HEK293T (cell line): ENCODE measurements around the gene C8A.

Experiments
- CTCF ChIA-PET: fragments of 350-600 bp; formaldehyde crosslinking; extraction: SDS; loops from one replicate; lab custom pipeline; 2021; ENCODE audit warnings: antibody characterized with exemption, inconsistent platforms; lab: Yijun Ruan, JAX
- POLR2A ChIA-PET: fragments of 350-600 bp; formaldehyde crosslinking; extraction: SDS; loops from one replicate; lab custom pipeline; 2020; ENCODE audit warnings: antibody characterized with exemption, inconsistent platforms; lab: Yijun Ruan, JAX
- DNase-seq: peaks from one replicate; pipeline ENCODE4 v3.0.0; 2012; ENCODE audit warnings: mixed read lengths; ENCODE audit errors: extremely low spot score
- ARNT ChIP-seq: fragments of 450-650 bp; IDR thresholded peaks from 2 replicates; pipeline ENCODE4 v1.6.1; 2017; ENCODE audit warnings: mild to moderate bottlenecking
- BHLHE40 ChIP-seq: fragments of 450-650 bp; IDR thresholded peaks from 2 replicates; pipeline ENCODE4 v1.6.1; 2016; ENCODE audit warnings: mild to moderate bottlenecking, moderate library complexity, borderline replicate concordance
- CTBP1 ChIP-seq: fragments of 450-650 bp; IDR thresholded peaks from 2 replicates; pipeline ENCODE4 v1.6.1; 2016; ENCODE audit warnings: borderline replicate concordance
- ELF4 ChIP-seq: fragments of 450-650 bp; IDR thresholded peaks from 2 replicates; pipeline ENCODE4 v1.6.1; 2017; ENCODE audit warnings: antibody characterized with exemption
- FOXA1 ChIP-seq: fragments of 450-650 bp; IDR thresholded peaks from 2 replicates; pipeline ENCODE4 v1.6.1; 2016; ENCODE audit warnings: mild to moderate bottlenecking
- FOXK2 ChIP-seq: fragments of 450-650 bp; IDR thresholded peaks from 2 replicates; pipeline ENCODE4 v1.6.1; 2016; ENCODE audit warnings: mild to moderate bottlenecking
- FOXM1 ChIP-seq: fragments of 450-650 bp; IDR thresholded peaks from 2 replicates; pipeline ENCODE4 v1.6.1; 2017; ENCODE audit warnings: mild to moderate bottlenecking, borderline replicate concordance
- HDGF ChIP-seq: fragments of 450-650 bp; IDR thresholded peaks from 2 replicates; pipeline ENCODE4 v1.6.1; 2017; ENCODE audit warnings: antibody characterized with exemption, borderline replicate concordance
- L3MBTL2 ChIP-seq: fragments of 450-650 bp; conservative IDR thresholded peaks from 2 replicates; pipeline ENCODE4 v1.6.1; 2016; ENCODE audit warnings: mild to moderate bottlenecking
- LEF1 ChIP-seq: fragments of 450-650 bp; IDR thresholded peaks from 2 replicates; pipeline ENCODE4 v1.6.1; 2017; ENCODE audit warnings: mild to moderate bottlenecking, borderline replicate concordance
- NFRKB ChIP-seq: fragments of 450-650 bp; IDR thresholded peaks from 2 replicates; pipeline ENCODE4 v1.6.1; 2016; ENCODE audit warnings: mild to moderate bottlenecking, moderate library complexity
- SP1 ChIP-seq: fragments of 450-650 bp; IDR thresholded peaks from 2 replicates; pipeline ENCODE4 v1.6.1; 2017
- SUZ12 ChIP-seq: fragments of 450-650 bp; IDR thresholded peaks from 2 replicates; pipeline ENCODE4 v1.6.1; 2016; ENCODE audit warnings: mild to moderate bottlenecking
- TARDBP ChIP-seq: fragments of 450-650 bp; IDR thresholded peaks from 2 replicates; pipeline ENCODE4 v1.6.1; 2016
- ZNF384 ChIP-seq: fragments of 450-650 bp; IDR thresholded peaks from 2 replicates; pipeline ENCODE4 v1.6.1; 2016
- TF ChIP-seq, protein P1 (sequence below): fragments of 450-650 bp; IDR thresholded peaks from 2 replicates; pipeline ENCODE4 v1.6.1; 2016

C8A gene

DNA sequence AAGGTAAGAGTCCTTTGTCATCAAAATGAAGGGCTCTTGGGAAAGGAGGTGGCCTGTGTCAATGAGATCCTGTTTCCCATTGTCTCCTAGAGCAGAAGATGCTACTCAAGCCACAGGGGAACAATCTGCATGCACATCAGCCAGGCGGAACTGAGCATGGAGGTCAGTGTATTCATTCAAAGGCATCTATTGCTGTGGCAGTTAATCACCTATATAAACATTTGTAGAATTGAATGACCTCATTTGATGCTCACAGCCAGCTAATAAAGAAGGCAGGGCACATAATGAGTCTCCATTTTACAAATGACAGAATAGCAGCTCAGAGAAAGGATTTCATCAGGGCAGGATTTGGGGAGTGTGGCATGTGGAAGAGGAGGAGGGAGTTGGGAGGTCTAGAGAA lies 29.7 kb upstream of the C8A start:
- TF ChIP-seq L3MBTL2, result no peak
- TF ChIP-seq SUZ12, result no peak
- CTCF ChIA-PET, result no interaction called here
- no peak for DNase-seq
- POLR2A ChIA-PET, result no interaction called here

DNA sequence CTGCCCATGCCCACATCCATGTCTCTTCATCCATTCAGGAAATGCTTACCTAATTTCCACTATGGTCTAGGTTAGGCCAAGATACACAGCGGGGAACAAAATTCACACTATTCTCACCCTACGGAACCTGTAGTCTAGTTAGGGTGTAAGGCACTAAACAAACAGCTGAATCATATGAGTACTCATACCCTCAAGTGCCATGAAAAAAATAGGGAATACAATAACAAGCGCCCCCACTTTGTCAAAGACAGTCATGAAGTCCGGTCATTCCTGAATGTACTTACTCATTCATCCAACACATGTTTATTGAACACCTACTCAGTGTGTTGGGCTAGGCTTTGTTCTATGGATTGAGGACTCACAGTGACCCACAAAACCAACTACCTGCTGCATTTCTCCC lies 29.2 kb upstream of the C8A start:
- no peak for TF ChIP-seq L3MBTL2
- TF ChIP-seq ELF4, result no peak
- no peak for TF ChIP-seq NFRKB
- TF ChIP-seq, protein P1, sequence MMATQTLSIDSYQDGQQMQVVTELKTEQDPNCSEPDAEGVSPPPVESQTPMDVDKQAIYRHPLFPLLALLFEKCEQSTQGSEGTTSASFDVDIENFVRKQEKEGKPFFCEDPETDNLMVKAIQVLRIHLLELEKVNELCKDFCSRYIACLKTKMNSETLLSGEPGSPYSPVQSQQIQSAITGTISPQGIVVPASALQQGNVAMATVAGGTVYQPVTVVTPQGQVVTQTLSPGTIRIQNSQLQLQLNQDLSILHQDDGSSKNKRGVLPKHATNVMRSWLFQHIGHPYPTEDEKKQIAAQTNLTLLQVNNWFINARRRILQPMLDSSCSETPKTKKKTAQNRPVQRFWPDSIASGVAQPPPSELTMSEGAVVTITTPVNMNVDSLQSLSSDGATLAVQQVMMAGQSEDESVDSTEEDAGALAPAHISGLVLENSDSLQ, result no peak
- no peak for TF ChIP-seq LEF1
- TF ChIP-seq TARDBP, result no peak
- TF ChIP-seq FOXK2, result no peak
- no peak for TF ChIP-seq CTBP1
- TF ChIP-seq ZNF384, result no peak
- no peak for DNase-seq
- CTCF ChIA-PET, result no interaction called here
- POLR2A ChIA-PET, result no interaction called here

DNA sequence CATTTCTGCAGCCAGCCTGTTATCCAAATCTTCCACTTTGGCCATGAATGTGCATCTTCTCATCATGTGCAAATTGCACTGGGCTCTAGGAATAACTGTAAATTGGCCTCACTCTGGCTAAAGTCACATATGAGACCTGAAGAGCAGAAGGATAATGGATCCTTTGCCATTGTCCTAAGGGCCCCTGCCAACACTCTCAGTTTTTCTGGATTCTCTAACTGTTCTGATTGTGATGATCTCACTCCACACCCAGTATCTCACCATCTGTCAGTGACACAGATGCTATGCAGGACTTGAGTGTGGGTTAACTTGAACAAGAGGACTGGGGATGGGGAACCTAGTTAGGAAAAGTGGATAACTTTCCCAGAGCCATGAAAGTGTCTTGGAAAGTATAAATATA lies 26.9 kb upstream of the C8A start:
- ChIA-PET CTCF (interaction anchor here (0.6 to 1.6 kb wide), 2 partner anchors 140 to 1109 kb away, joined by 3 to 8 read pairs; no protein-coding TSS in a partner anchor), POLR2A (no interaction called here)
- TF ChIP-seq ZNF384 (no peak), HDGF (no peak), SP1 (no peak), FOXA1 (no peak), NFRKB (no peak), CTBP1 (no peak), SUZ12 (no peak), LEF1 (no peak), BHLHE40 (no peak), ARNT (no peak), FOXM1 (no peak), TARDBP (no peak), ELF4 (no peak), FOXK2 (no peak)
- TF ChIP-seq, protein P1, result no peak
- no peak for DNase-seq

DNA sequence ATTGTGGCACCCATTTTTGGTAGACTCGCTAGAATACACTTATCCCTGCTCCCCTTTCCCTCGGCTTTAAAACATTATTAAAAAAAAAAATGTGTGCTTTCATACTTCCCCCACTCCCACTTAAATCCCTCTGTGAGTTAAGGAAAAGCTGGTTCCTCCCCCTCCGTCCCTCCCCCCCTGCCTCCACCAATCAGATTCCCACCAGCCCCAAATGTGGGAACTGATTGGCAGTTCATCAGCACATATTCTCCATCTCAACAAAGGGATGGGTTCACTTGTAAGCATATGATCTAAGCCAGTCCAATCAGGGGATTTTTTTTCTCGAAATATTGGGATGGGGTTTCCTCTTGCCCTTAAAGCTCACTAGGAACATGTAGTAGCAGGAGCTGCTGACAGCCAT lies 24.5 kb upstream of the C8A start:
- TF ChIP-seq NFRKB, result no peak
- TF ChIP-seq, protein P1, result peak; percentile 52
- no peak for TF ChIP-seq FOXA1
- no peak for TF ChIP-seq SUZ12
- no peak for TF ChIP-seq TARDBP
- TF ChIP-seq ARNT, result no peak
- no peak for TF ChIP-seq LEF1
- DNase-seq, result no peak
- ChIA-PET POLR2A (no interaction called here), CTCF (no interaction called here)

DNA sequence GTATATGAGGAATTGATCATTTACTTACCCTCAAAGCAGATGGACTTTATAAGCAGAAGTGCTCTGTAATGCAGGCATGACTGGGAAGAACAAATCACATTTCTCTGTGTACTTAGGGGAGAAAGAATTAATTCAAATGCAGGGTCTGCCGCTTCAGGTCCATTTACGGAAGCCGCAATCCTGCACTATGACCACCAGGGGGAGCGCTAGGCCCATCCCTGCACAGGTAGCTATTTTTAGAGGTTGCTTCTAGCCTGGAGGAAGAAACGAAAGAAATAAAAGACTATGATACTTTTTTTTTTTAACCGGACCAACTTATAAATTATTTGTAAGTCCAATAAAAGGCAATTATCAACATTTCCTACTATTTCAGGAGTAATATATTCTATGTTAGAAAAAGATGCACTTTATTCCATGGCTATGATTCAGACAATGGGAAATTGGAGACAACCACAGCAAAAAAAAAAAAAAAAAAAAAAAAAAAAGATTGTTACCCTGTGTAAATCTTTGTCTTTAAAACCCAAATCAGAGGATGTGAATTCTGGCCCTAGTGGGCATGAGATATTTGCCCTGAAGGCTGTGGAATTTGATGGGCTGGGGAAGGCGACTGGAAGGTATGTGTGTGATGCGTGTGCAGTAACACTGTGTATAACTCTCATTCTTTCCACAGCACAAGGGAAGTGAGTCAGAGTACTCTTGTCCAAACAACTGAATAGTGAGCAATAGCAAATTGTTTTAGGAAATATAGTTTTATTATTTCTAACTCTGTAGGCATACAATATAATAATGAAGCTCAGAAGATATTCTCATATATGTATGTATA lies 22.5 kb upstream of the C8A start:
- ChIA-PET CTCF (interaction anchor here (0.5 to 1.6 kb wide), 7 partner anchors 12 to 1328 kb away, joined by 3 to 11 read pairs (median 3); no protein-coding TSS in a partner anchor), POLR2A (no interaction called here)
- TF ChIP-seq LEF1 (no peak), SP1 (no peak), BHLHE40 (no peak), ZNF384 (peak; percentile 81), HDGF (no peak), TARDBP (no peak), FOXA1 (no peak)

DNA sequence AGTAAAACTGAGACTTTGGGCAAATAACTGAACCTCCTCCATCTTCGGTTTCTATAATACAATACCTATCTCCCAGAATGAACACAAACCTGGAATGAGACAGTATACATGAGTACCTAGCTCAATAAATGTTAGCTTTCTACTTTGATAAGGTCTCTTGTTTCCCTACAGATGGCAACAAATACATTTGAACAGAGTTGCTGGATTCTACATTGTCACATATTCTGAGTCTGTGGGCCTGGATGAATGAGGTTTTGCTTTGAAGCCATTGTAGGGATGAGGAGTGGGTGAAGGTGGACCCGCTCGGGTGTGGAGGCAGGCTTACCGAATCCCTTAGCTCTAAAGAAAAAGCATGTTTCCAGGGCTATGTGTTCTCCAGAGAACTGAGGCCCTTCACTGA lies 21.5 kb upstream of the C8A start:
- DNase-seq, result no peak
- POLR2A ChIA-PET, result no interaction called here
- CTCF ChIA-PET, result interaction anchor here (1.0 to 1.7 kb wide), 2 partner anchors 10 to 135 kb away, joined by 3 read pairs; no protein-coding TSS in a partner anchor

More for the DNA sequence above, 22.5 kb upstream of the C8A start:
- peak; percentile 83 for DNase-seq

More for the DNA sequence above, 21.5 kb upstream of the C8A start:
- TF ChIP-seq BHLHE40 (no peak), SUZ12 (no peak), NFRKB (no peak), HDGF (no peak), L3MBTL2 (no peak), FOXK2 (no peak), ARNT (no peak)
